ENCODE results near the gene TMEM98.
A peak's percentile ranks its signal among the peaks of the same experiment; 100 is the strongest.
"Not testable (repeated sequence)": the region's sequence is repeated elsewhere in the genome, so short reads cannot be mapped to it uniquely, and the experiment has no call there.

Gene TMEM98, protein sequence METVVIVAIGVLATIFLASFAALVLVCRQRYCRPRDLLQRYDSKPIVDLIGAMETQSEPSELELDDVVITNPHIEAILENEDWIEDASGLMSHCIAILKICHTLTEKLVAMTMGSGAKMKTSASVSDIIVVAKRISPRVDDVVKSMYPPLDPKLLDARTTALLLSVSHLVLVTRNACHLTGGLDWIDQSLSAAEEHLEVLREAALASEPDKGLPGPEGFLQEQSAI

DNA sequence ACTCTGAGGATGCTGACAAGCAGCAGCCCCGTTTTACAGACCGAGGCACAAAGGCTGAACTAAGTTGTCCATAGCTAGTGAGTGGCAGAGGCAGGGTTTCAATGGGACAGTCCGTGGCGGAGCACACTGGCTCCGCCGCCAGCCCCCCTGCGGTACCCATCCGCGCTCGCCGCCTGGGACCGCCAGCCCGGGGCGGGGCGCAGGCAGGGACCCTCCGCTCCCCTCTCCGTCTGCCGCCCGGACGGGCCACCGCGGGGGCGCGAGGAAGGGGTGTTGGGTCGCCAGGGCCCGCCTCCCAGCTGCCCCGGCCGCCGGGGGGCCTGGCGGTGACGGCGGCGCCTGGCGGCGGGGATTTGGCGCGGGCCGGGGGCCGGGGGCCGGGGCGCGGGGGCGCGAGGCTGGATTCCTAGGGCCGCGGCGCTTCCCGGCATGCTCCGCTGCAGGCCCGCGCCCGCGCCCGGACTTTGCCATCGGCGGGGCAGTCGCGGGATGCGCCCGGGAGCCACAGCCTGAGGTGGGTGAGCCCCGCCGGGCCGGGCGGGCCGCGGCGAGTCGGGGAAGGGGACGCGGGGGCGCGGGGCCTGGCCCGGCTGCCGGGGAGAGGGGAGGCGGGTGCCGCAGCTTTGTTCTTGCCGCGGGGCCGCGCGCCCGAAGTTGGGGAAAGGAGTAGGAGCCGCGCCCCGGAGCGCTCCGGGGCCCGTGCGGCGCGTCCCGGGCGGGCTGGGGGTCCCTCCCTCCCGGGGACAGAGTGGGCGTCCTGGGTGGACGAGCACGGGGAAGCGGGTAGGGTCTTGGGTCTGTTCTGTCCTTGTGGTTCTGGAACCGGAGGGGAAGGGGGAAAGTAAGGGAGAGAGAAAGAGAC is at the start of gene TMEM98:
TMEM98 (plus strand) TSS at position 430 of the 862 bp plus-strand sequence. CDS start 3,376 bp downstream, outside the sequence.
- Histone ChIP-seq H3K4me3 (peak within 1 kb of the TSS; percentile 44 to 66 (median 50)), H3K27ac (peak within 1 kb of the TSS in 19 of 21 experiments; percentile 40 to 91 (median 81))

DNA sequence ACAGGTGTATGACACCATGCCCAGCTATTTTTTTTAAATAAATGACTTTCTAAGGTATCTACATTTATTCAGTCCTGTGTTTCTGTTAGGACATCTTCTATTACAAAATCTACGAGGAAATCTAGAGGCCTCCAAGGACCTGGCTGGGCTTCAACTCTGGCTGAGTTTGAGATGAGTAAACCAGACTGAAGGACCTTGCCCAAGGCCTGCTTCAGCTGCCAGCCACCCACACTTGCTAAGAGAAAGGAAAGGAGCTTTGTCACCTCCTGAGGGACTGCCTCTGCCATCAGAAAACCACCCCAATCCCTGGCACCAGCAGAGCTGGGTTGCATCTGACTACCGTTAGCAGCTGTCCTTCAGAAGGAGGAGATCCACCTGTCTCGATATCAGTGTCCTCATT is 49.7 kb upstream of the TMEM98 start:
- H3K4me3 ChIP-seq: no peak overlapping the region
- H3K27ac ChIP-seq: peak overlapping the region in 2 of 21 experiments; percentile 22 to 99

DNA sequence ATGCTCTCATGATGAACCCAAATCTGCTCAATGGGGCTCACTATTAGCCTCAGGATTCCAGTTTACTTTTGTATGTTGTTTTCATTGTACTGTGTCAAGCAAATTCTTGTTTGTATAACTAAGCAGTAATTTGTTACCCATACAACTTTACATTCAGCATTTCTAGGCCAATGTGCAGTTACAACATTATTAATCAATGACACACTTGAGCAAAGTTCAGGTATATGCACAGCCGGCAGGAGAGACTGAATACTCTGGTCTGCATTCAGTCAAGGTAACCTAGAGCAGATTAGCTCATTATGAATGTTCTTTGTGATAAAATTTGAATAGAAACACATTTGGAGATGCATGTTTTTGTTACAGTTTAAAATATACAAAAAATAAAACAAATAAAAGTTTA is 48.8 kb upstream of the TMEM98 start:
- H3K4me3 ChIP-seq: no peak overlapping the region

DNA sequence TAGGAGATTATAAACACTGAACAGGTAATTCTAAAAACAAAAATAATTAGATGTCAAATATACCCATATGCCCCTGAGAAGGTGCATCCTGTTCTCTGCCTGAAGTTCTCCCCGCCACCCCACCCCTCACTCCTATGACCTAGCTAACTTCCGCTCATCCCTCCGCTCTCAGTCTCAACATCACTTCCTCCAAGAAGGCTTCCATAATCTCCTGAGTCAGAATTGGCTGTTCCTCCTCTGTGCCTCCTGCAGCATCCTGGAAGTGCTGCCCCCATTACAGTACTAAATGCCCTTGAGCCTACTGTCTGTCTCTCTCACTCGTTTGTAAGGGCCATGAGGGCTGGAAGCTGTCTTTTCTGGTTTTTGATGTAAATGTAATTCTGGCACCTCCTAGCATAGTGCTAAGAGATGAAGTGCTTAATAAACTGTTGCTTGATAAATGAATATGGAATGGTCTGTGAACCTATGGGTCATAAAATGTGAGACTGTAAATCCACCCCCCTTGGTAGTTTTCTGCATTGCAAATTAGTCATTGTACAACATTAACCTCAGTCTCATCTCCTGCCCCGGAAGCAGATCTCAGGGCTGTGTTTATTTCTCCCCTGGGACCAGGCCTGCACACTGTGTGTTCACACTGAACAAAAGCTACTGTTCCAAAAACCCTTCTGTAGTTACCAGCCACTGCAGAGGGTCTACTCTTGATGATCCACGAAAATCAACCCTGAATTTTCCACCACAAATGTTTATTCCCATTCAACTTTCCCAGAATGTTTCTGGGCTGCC is 47.1 kb upstream of the TMEM98 start:
- Histone ChIP-seq H3K27ac (no peak overlapping the region), H3K4me3 (no peak overlapping the region)

More for the DNA sequence above, 48.8 kb upstream of the TMEM98 start:
- no peak overlapping the region for H3K27ac ChIP-seq

DNA sequence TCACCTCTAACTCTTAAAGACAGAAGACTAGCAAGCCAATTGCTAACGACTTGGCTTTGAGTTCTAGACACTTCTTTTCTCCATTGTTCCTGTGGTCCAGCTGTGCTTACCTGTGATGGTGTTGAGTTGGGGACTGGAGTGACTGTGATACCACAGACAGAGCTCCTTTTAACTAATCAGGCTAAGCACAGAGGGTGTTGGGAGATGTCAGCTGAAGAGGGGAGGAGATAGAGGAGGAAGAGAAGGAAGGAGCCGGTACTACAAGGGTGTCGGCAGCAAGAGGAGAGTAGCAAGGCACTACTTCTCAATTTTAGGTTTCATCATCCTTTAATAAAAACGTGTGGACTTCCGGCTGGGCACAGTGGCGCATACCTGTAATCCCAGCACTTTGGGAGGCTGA is 45.9 kb upstream of the TMEM98 start:
- peak overlapping the region in 1 of 21 experiments; percentile 34 for H3K27ac ChIP-seq

DNA sequence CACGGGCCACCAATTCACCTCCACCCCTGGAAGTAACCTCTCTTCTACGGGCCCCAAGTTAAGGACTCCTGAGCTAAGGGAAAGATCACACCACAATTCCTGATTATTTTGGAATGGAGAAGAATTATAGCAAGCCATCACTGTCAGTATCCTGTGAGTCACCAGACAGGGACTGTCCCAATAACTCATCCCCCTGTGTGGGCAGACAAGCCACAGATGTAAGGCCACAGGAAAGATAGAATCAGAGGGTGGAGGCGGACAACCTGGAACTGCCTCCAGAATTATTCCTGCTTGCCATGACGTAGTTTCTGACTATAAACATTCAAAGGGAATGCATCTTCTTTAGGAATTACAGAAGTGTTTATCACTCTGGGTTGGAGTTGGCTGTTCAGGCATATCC is 45.2 kb upstream of the TMEM98 start:
- Histone ChIP-seq H3K4me3 (no peak overlapping the region), H3K27ac (peak overlapping the region in 1 of 21 experiments; percentile 50)

More for the DNA sequence above, 45.9 kb upstream of the TMEM98 start:
- H3K4me3 ChIP-seq: no peak overlapping the region

DNA sequence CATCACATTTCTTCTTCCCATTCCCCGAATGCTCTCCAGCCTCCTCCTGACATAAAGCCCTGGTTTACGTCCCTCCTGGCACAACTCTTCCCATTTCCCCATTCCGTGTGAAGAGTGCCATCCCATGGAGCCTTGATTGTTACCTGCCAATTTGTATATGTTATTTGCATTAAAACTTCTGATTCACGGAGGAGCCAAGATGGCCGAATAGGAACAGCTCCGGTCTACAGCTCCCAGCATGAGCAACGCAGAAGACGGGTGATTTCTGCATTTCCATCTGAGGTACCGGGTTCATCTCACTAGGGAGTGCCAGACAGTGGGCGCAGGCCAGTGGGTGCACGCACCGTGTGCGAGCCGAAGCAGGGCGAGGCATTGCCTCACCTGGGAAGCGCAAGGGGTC is 41.0 kb upstream of the TMEM98 start:
- peak overlapping the region in 1 of 21 experiments; percentile 49 for H3K27ac ChIP-seq
- H3K4me3 ChIP-seq: not testable (repeated sequence)

DNA sequence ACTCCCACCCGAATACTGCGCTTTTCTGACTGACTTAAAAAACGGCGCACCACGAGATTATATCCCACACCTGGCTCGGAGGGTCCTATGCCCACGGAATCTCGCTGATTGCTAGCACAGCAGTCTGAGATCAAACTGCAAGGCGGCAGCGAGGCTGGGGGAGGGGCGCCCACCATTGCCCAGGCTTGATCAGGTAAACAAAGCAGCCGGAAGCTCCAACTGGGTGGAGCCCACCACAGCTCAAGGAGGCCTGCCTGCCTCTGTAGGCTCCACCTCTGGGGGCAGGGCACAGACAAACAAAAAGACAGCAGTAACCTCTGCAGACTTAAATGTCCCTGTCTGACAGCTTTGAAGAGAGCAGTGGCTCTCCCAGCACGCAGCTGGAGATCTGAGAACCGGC is 40.5 kb upstream of the TMEM98 start:
- not testable (repeated sequence) for H3K4me3 ChIP-seq, H3K27ac ChIP-seq

DNA sequence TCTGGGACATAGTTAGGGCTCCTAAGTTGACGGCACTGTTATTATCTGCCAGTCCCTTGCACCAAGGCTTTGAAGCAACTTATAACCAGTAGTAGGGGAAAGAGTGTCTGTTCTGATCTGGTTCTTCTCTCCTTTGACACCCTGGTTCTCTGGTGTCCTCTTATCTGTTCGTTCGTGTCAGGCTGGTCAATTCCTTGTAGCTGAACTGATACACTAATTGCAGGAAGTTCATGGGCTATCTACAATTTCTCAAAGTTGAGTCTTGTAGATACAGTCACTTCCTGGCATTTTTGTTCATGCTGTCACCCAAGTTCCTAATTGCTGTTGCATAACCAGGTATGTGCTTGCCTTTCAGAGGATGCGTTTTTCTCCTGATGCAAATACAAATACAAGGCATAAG is 33.7 kb upstream of the TMEM98 start:
- no peak overlapping the region for H3K27ac ChIP-seq
- H3K4me3 ChIP-seq: no peak overlapping the region

DNA sequence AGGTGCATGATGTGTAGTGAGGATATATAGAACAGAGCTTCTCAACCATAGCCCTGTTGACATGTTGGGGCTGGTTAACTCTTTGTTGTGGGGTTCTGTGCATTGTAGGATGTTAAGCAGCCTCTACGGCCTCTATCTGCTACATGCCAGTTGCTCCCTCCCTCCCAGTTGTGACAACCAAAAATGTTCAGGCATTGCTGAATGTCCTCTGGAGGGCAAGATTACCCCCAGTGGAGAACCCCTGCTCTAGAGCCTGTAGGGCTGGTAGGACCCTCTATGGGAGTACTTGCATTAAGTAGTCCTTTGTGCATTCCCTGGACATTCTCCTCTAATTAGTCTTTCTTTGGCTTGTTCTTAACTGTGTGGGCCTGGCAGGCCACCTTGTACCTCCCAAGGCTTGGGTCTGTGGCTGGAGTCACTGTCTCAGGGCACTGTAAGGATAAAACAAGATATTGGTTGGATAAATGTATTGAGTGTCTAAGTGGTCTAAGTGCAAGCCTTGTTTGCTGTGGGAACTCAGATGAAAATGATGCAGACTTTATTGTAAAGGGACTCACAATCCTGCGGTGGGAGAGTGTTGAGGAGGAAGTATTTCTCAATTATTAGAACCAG is 31.2 kb upstream of the TMEM98 start:
- no peak overlapping the region for H3K27ac ChIP-seq
- no peak overlapping the region for H3K4me3 ChIP-seq

DNA sequence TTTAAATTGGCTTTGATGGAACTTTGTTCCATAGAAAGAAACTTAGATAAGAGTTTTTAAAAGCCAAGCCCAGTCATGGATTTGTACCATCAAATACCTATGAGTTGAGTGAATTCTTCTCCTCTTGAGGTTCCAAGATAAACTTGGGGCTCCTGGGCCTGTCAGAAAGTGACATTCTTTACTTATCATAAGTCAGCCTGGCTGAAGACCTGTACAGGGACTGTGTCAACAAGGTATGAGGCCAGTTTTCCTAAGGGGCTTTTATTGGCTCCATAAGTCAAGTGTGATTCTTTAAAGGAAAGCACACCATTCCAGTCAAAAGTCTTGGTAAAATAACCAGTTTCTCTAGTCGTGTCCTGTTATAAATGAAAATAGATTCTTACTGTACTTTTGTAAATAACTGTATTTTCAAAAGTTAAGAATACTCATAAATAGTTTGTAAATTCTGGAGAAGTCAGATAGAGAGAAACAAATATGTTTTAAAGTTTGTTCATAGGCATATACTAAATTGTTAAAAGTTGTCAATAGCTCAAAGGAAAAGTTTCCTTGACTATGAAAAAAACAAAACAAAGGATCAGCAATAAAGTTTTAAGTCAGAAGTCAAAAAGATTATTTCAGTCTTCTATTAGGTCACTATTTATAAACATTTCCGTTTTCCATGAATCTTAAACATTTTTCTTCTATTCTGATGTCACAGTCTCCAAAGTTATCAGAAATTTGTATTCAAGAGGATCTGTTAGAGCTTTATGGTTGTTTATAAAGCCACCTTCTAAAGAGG is 28.5 kb upstream of the TMEM98 start:
- H3K4me3 ChIP-seq: no peak overlapping the region

DNA sequence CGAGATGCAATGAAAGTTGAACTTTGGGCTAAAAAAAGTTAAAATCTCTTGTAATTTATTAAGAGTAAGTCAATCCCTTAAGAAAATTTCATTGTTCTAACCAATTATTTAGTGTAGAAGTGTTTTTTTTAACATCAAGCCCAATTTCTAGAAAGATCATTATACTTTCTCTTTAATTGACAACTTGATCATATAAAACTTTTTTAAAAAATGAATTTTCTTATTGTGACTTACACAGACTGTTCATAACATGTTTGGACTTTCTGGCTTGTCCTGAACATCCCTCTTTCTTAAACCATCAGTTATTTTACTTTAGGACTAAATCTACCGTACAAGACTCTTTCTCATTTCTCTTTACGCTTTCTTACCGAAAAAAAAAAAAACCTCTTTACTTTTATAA is 26.2 kb upstream of the TMEM98 start:
- Histone ChIP-seq H3K4me3 (no peak overlapping the region), H3K27ac (no peak overlapping the region)

More for the DNA sequence above, 28.5 kb upstream of the TMEM98 start:
- H3K27ac ChIP-seq: no peak overlapping the region

DNA sequence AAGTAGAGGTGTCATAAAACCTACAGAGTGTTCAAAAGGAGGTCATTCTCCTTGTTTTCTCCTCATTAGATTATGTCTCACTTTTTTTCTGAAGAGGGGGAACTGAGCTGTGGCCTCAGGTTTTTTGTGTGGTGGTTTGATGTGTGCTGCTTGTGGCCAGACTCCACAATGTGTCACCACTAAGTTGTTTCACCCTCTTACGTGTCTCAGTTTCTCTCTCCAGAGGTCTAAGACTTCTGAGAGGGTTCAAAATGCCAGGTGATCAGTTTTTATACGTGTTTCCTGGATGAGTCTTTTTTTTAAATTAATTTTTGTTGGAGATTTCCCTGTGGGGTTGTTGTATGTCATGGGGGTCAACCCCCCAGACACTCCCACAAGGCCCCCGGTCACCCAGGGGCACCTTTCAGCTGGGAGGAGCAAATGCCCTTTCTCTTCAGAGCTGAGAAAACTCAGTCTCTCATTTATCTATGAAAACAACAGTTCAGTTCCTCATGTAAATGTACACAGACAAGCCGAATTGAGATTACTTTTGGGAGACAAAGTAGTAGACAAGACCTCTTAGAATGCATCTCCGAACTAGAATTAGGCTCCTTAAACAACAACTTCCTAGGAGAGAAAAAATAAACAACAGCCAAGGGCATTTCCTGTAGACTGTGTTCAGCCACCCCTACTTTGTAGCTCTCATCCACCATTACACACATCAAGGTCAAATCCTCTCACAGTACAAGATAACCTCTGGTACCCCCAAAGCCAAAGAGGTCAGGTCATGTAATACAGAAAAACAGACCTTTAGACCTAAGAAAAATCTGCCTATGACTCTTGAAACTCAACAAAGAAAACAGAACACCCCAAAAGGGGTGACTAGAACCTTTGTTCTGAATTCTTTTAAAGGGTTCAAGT is 23.9 kb upstream of the TMEM98 start:
- H3K27ac ChIP-seq: no peak overlapping the region
- no peak overlapping the region for H3K4me3 ChIP-seq

DNA sequence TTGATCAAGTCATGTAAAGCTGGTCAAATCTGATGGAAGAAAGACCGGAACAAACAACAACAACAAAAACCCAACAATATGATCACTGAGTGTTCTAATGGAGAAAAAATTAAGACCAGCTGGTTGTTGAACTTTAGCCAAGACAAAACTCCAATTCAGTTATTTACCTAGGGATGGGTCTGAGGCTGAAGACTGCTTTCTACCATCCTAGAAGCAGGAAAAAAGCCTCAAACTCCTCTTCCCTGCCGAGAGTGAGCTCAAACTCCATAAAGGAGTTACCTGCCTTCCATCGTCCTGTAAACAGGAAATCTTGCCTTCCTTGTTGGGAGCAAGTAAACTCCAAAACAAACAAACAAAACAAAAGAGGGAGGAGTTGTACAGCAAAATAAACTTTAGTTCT is 23.1 kb upstream of the TMEM98 start:
- H3K27ac ChIP-seq: no peak overlapping the region
- H3K4me3 ChIP-seq: no peak overlapping the region

DNA sequence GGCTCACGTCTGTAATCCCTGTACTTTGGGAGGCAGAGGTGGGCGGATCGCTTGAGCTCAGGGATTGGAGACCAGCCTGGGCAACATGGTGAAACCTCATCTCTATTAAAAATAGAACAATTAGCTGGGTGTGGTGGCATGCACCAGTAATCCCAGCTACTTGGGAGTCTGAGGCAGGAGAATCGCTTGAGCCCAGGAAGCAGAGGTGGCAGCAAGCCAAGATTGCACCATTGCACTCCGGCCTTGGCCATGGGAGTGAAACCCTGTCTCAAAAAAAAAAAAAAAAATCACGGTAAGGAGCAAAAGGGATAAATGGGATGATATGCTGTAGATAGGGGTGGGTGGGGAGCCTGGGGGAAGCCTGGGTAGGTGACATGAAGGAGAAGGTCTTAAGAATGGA is 20.4 kb upstream of the TMEM98 start:
- Histone ChIP-seq H3K27ac (no peak overlapping the region), H3K4me3 (no peak overlapping the region)

DNA sequence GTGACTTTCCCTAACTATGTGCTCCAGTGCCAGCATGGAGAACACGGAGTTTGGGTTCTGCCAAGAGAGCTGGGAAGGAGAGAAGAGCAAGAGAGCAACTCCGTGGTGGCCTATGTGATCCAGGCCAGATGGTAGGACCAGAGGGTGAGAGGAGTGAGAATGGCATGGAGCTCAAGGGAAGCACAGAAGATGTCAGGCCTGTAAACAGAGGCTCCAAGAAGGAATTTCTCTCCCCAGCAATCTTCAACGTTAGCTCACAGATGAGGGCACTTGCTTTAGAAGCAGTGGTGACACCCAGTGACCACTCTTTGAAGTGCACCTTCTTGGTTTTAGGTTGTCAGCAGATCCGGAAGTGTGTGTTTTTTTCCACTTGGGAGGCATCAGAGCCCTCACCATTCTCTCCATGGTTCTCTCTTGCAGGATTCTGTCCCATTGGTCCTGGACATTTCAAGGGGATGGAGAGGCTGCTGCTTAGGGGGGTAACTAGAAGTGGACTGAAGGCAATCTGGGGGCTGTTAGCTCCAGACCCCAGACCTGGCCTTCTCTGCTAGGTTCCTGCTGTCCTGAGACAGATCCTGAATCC is 18.1 kb upstream of the TMEM98 start:
- peak overlapping the region in 1 of 21 experiments; percentile 27 for H3K27ac ChIP-seq

DNA sequence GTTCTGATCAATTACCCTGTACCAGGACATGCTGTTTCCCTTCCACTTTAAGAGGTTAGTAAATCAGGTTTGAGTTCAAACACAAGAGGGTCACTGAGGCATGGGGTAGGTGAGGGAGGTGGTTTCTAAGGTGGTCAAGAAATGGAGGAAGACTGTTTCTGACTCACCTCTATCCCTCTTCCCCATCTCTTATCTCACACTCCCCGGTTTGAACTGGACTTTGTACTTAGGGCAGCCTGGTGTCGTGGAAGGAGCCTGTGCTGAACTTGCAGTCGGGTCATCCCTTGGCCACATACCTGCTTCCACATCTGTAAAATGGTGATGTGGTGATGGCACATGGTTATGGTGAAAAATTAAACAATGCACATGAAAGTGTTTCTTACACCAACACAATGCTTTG is 17.2 kb upstream of the TMEM98 start:
- Histone ChIP-seq H3K27ac (no peak overlapping the region), H3K4me3 (no peak overlapping the region)

More for the DNA sequence above, 18.1 kb upstream of the TMEM98 start:
- no peak overlapping the region for H3K4me3 ChIP-seq
